Measurements from ENCODE around the gene DNAL4. TPM values are rescaled to one million over a fixed set of nuclear protein-coding genes. Genes with fewer than 3 reads are reported as not detected.

The DNAL4 gene
- total and polyA plus RNA-seq, 11 donors, result 7.9 to 16.4 (median 10.4) TPM

GRCh38 chr22:38788846-38789245, 5.1 kb downstream of the DNAL4 start:
- DNase-seq, result no peak
- peaks cover 0 to 18% (median 10%) of the 10 kb centered on the region in 9 donors for H3K36me3 ChIP-seq
- no peaks in the 10 kb centered on the region for H3K9me3 ChIP-seq
- intact Hi-C loops (cut with DNase I), result loop anchor here in 2 of 10 donors (10.0 kb wide), 2 partner anchors 56 to 136 kb away; partner anchors contain the start of gene NPTXR (in 1 of the 2)
- H3K4me3 ChIP-seq, result no peak overlapping the region
- H3K27me3 ChIP-seq, result no peaks in the 10 kb centered on the region
- WGBS, 4 donors, result 38 to 47% (median 41%) methylated on average over 6 of the region's 6 CpGs
- peaks cover 4 to 64% (median 41%) of the 10 kb centered on the region in 12 donors for H3K4me1 ChIP-seq
- H3K27ac ChIP-seq, result peak overlapping the region; percentile 69 to 92 (median 82)
- TF ChIP-seq POLR2A (IDR thresholded peaks at IDR 0.05) (peak in 1 of 2 donors; percentile 1), CTCF (IDR thresholded peaks at IDR 0.05) (no peak)
- peak in 1 of 4 donors; percentile 3 for ATAC-seq

GRCh38 chr22:38788021-38788816, 5.7 kb downstream of the DNAL4 start:
- no peaks in the 10 kb centered on the region for H3K27me3 ChIP-seq
- ATAC-seq (peak; percentile 68 to 89 (median 85)), DNase-seq (peak in 4 of 5 donors; percentile 54 to 74 (median 64))
- peaks cover 4 to 68% (median 40%) of the 10 kb centered on the region in 12 donors for H3K4me1 ChIP-seq
- peak overlapping the region; percentile 69 to 92 (median 82) for H3K27ac ChIP-seq
- intact Hi-C loops (cut with DNase I), result loop anchor here in 2 of 10 donors (10.0 kb wide), 2 partner anchors 57 to 137 kb away; partner anchors contain the start of gene NPTXR (in 1 of the 2)
- no peaks in the 10 kb centered on the region for H3K9me3 ChIP-seq
- H3K4me3 ChIP-seq, result no peak overlapping the region
- H3K36me3 ChIP-seq, result peaks cover 0 to 18% (median 10%) of the 10 kb centered on the region in 9 donors
- 29 to 33% (median 31%) methylated on average over 16 of the region's 16 CpGs for WGBS, 4 donors
- TF ChIP-seq POLR2A (IDR thresholded peaks at IDR 0.05) (peak in 1 of 2 donors; percentile 33), CTCF (IDR thresholded peaks at IDR 0.05) (no peak)

GRCh38 chr22:38786631-38787030, 7.3 kb downstream of the DNAL4 start:
- no peaks in the 10 kb centered on the region for H3K27me3 ChIP-seq
- no peak overlapping the region for H3K4me3 ChIP-seq
- peaks cover 4 to 74% (median 45%) of the 10 kb centered on the region in 12 donors for H3K4me1 ChIP-seq
- peak overlapping the region; percentile 74 to 92 (median 82) for H3K27ac ChIP-seq
- no peaks in the 10 kb centered on the region for H3K9me3 ChIP-seq
- intact Hi-C loops (cut with DNase I), result loop anchor here in 2 of 10 donors (10.0 kb wide), 2 partner anchors 58 to 138 kb away; partner anchors contain the start of gene NPTXR (in 1 of the 2)
- no peak for DNase-seq
- TF ChIP-seq POLR2A (IDR thresholded peaks at IDR 0.05), result no peak
- no peak for TF ChIP-seq CTCF (IDR thresholded peaks at IDR 0.05)
- 61 to 87% (median 68%) methylated on average over 3 of the region's 3 CpGs for WGBS, 4 donors
- no peak for ATAC-seq
- peaks cover 0 to 18% (median 10%) of the 10 kb centered on the region in 9 donors for H3K36me3 ChIP-seq

GRCh38 chr22:38784856-38785255, 9.1 kb downstream of the DNAL4 start:
- Histone ChIP-seq H3K4me1 (peaks cover 4 to 87% (median 50%) of the 10 kb centered on the region in 12 donors), H3K4me3 (no peak overlapping the region), H3K27me3 (no peaks in the 10 kb centered on the region), H3K36me3 (peaks cover 0 to 19% (median 4%) of the 10 kb centered on the region in 9 donors), H3K27ac (peak overlapping the region; percentile 55 to 92 (median 82)), H3K9me3 (no peaks in the 10 kb centered on the region)
- intact Hi-C loops (cut with DNase I), result loop anchor here in 2 of 10 donors (10.0 kb wide), 2 partner anchors 60 to 140 kb away; partner anchors contain the start of gene NPTXR (in 1 of the 2)
- 90 to 99% (median 96%) methylated on average over 5 of the region's 5 CpGs for WGBS, 4 donors
- DNase-seq, result no peak
- ATAC-seq, result no peak
- TF ChIP-seq CTCF (IDR thresholded peaks at IDR 0.05) (no peak), POLR2A (IDR thresholded peaks at IDR 0.05) (no peak)
